ENCODE measurements around the gene ELL2. TPM values are rescaled to one million over a fixed set of nuclear protein-coding genes. Genes with fewer than 3 reads are reported as not detected.
"Not testable (repeated sequence)": the region's sequence is repeated elsewhere in the genome, so short reads cannot be mapped to it uniquely, and the experiment has no call there.

Gene ELL2
- total RNA-seq, 2 donors from 2014 or later, result 110 to 200 TPM

DNA sequence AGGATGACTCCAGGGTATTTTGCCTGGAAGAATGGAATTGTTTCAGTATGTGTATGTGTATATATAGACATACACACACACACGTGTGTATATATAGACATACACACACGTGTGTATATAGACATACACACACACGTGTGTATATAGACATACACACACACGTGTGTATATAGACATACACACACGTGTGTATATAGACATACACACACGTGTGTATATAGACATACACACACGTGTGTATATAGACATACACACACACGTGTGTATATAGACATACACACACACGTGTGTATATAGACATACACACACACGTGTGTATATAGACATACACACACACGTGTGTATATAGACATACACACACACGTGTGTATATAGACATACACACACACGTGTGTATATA lies 34.4 kb downstream of the ELL2 start:
- H3K27ac Mint-ChIP-seq, result peak overlapping the region; percentile 87 to 88
- ATAC-seq; DNase-seq (ENCODE audit: low spot score); H3K9me3 Mint-ChIP-seq; H3K27me3 Mint-ChIP-seq: not testable (repeated sequence)
- H3K4me3 Mint-ChIP-seq, result peak overlapping the region; percentile 62
- H3K4me1 Mint-ChIP-seq (ENCODE audit: low read depth in 2 of 2), result peaks cover 38 to 60% of the 10 kb centered on the region in 2 donors
- H3K36me3 Mint-ChIP-seq, result peaks cover 17% of the 10 kb centered on the region

- no peaks in the 10 kb centered on the region for H3K9me3 Mint-ChIP-seq
- H3K4me1 Mint-ChIP-seq (ENCODE audit: low read depth in 2 of 2), result peaks cover 33 to 54% of the 10 kb centered on the region in 2 donors
- H3K27ac Mint-ChIP-seq, result peak overlapping the region; percentile 59 to 87
- H3K36me3 Mint-ChIP-seq, result peaks cover 11% of the 10 kb centered on the region
- no peak for DNase-seq (ENCODE audit: low spot score)
- H3K4me3 Mint-ChIP-seq, result peak overlapping the region; percentile 66
- no peaks in the 10 kb centered on the region for H3K27me3 Mint-ChIP-seq
- peak in 1 of 2 donors; percentile 50 for ATAC-seq
Observed at GRCh38 chr5:95925939-95926338, 35.7 kb downstream of the ELL2 start.

DNA sequence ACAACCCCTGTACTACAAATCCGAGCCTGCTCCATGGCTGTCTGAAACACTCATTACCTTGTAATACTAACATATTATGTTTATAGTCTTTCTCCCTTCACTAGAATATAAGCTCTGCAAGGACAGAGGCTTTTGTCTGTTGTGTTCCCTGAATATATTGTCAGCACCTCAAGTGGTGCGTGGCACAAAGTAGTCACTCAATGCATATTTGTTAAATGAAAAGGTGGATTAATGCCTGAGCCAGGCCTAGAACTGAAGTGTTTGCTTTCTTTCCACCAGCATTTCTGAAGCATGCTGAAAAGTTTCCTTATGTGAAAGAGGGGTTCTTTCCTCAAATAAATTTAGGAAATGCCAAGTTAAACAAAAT lies 36.3 kb downstream of the ELL2 start:
- H3K27ac Mint-ChIP-seq, result peak overlapping the region in 1 of 2 donors; percentile 59
- H3K36me3 Mint-ChIP-seq, result peaks cover 11% of the 10 kb centered on the region

GRCh38 chr5:95924720-95925377 lies 36.8 kb downstream of the ELL2 start:
- Mint-ChIP-seq H3K4me1 (ENCODE audit: low read depth in 2 of 2) (peaks cover 33 to 58% of the 10 kb centered on the region in 2 donors), H3K27me3 (no peaks in the 10 kb centered on the region), H3K36me3 (peaks cover 11% of the 10 kb centered on the region), H3K4me3 (no peak overlapping the region), H3K27ac (peak overlapping the region in 1 of 2 donors; percentile 59), H3K9me3 (no peaks in the 10 kb centered on the region)
- ATAC-seq (no peak), DNase-seq (ENCODE audit: low spot score) (no peak)

More for the DNA sequence above, 36.3 kb downstream of the ELL2 start:
- no peak for ATAC-seq
- H3K4me1 Mint-ChIP-seq (ENCODE audit: low read depth in 2 of 2), result peaks cover 33 to 58% of the 10 kb centered on the region in 2 donors
- no peak for DNase-seq (ENCODE audit: low spot score)
- no peak overlapping the region for H3K4me3 Mint-ChIP-seq
- no peaks in the 10 kb centered on the region for H3K9me3 Mint-ChIP-seq
- H3K27me3 Mint-ChIP-seq, result no peaks in the 10 kb centered on the region

GRCh38 chr5:95923918-95924544 lies 37.6 kb downstream of the ELL2 start:
- peaks cover 32 to 55% of the 10 kb centered on the region in 2 donors for H3K4me1 Mint-ChIP-seq (ENCODE audit: low read depth in 2 of 2)
- H3K36me3 Mint-ChIP-seq, result peaks cover 11% of the 10 kb centered on the region
- DNase-seq (ENCODE audit: low spot score) (no peak), ATAC-seq (no peak)
- no peaks in the 10 kb centered on the region for H3K9me3 Mint-ChIP-seq
- no peaks in the 10 kb centered on the region for H3K27me3 Mint-ChIP-seq
- peak overlapping the region; percentile 56 for H3K4me3 Mint-ChIP-seq
- peak overlapping the region; percentile 59 to 75 for H3K27ac Mint-ChIP-seq

DNA sequence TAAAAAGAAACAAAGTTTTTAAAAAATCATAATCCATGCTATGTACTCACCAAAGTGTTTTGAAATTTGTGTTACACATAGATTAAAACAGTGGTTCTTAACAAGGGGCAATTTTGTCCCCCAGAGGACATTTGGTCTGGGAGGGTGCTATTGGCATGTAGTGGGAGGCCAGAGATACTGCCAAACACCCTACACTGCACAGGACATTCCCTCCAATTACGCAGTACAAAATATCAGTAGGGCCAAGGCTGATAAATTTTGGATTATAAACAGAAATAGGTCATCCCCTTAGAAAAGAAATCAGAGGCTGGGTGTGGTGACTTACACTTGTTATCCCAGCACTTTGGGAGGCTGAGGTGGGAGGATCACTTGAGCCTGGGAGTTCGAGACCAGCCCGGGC lies 38.9 kb downstream of the ELL2 start:
- Mint-ChIP-seq H3K9me3 (no peaks in the 10 kb centered on the region), H3K4me1 (ENCODE audit: low read depth in 2 of 2) (peaks cover 21 to 48% of the 10 kb centered on the region in 2 donors), H3K27me3 (no peaks in the 10 kb centered on the region), H3K4me3 (no peak overlapping the region), H3K36me3 (peaks cover 11% of the 10 kb centered on the region), H3K27ac (peak overlapping the region in 1 of 2 donors; percentile 75)
- DNase-seq (ENCODE audit: low spot score) (no peak), ATAC-seq (no peak)

GRCh38 chr5:95921501-95921900 lies 40.1 kb downstream of the ELL2 start:
- H3K36me3 Mint-ChIP-seq, result peaks cover 6% of the 10 kb centered on the region
- peaks cover 16 to 42% of the 10 kb centered on the region in 2 donors for H3K4me1 Mint-ChIP-seq (ENCODE audit: low read depth in 2 of 2)
- DNase-seq (ENCODE audit: low spot score), result no peak
- H3K4me3 Mint-ChIP-seq, result no peak overlapping the region
- no peak overlapping the region for H3K27ac Mint-ChIP-seq
- ATAC-seq, result no peak
- H3K9me3 Mint-ChIP-seq, result no peaks in the 10 kb centered on the region
- H3K27me3 Mint-ChIP-seq, result no peaks in the 10 kb centered on the region

GRCh38 chr5:95920822-95921221 lies 40.8 kb downstream of the ELL2 start:
- no peak for ATAC-seq
- DNase-seq (ENCODE audit: low spot score), result no peak
- Mint-ChIP-seq H3K27ac (no peak overlapping the region), H3K4me1 (ENCODE audit: low read depth in 2 of 2) (peaks cover 18 to 44% of the 10 kb centered on the region in 2 donors), H3K4me3 (no peak overlapping the region), H3K36me3 (peaks cover 10% of the 10 kb centered on the region), H3K27me3 (no peaks in the 10 kb centered on the region), H3K9me3 (no peaks in the 10 kb centered on the region)

DNA sequence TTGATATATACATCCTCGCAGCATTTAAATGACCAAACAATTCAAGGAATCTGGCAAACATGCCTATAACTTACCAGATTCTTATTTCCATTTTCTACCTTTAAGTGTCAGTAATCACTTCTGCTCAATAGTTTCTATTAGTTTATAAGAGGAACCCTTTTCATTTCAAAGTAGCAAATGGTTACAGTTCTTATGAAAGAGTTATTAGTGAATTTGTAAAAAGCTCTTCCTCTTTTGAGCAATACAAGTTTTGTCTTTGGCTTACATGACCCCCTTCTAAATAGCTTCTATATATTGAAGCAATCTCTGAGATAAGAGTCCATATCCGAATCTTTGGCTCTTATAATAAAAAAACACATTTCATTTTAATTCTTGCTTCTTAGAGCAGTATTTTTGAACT lies 42.0 kb downstream of the ELL2 start:
- DNase-seq (ENCODE audit: low spot score) (no peak), ATAC-seq (no peak)
- H3K4me1 Mint-ChIP-seq (ENCODE audit: low read depth in 2 of 2), result peaks cover 21 to 39% of the 10 kb centered on the region in 2 donors
- peaks cover 10% of the 10 kb centered on the region for H3K36me3 Mint-ChIP-seq
- H3K9me3 Mint-ChIP-seq, result no peaks in the 10 kb centered on the region
- no peaks in the 10 kb centered on the region for H3K27me3 Mint-ChIP-seq
- no peak overlapping the region for H3K27ac Mint-ChIP-seq
- no peak overlapping the region for H3K4me3 Mint-ChIP-seq

DNA sequence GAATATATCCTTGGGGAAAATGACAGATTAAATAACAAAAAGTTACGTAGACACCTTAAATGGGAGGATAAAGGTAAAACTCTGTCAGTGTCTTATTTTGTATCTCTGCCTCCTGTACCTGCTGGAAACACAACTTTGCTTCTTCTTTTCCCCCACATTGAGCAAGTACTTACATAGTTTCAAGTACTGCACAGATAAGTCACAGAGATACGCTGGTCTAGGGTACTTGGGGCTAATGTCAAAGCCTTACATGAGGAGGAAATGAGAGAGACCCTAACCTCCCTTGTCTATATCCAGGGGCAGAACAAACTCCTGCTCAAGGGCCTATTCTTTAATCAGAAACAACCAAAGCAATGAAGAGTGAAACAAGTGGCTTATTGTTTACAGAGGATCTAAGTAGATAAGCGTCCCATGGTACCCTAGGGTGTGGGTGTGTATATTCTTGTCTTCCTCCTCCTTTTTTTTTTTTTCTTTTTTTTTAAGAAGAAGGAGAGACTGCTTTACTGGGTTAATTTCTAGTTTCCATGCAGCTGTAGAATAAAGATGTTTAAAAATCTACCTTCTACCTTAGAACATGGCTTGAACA lies 43.1 kb downstream of the ELL2 start:
- Mint-ChIP-seq H3K27me3 (no peaks in the 10 kb centered on the region), H3K4me1 (ENCODE audit: low read depth in 2 of 2) (peaks cover 15 to 30% of the 10 kb centered on the region in 2 donors), H3K4me3 (no peak overlapping the region), H3K9me3 (no peaks in the 10 kb centered on the region), H3K36me3 (peaks cover 5% of the 10 kb centered on the region), H3K27ac (no peak overlapping the region)
- DNase-seq (ENCODE audit: low spot score), result no peak
- no peak for ATAC-seq

DNA sequence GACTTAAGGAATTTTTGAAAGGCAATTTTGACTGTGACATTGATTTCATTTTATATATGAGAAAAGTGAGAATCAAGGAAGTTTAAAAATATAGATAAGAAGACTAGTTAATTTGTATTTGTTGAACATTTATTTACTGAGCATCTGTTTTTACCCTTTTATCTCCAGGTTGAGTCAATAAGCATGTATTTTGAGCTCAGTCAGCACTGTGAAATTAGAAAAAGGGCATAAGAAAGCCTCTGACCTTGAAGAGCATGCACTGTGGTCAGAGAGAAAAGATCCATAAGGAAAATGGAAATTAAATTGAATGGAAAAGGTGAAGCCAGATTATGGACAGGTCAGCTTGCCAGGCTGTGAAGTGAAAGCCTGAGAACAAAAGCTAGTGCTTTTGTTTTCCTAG lies 44.4 kb downstream of the ELL2 start:
- peaks cover 6% of the 10 kb centered on the region for H3K36me3 Mint-ChIP-seq
- ATAC-seq, result no peak
- peaks cover 16 to 29% of the 10 kb centered on the region in 2 donors for H3K4me1 Mint-ChIP-seq (ENCODE audit: low read depth in 2 of 2)
- no peaks in the 10 kb centered on the region for H3K27me3 Mint-ChIP-seq
- DNase-seq (ENCODE audit: low spot score), result no peak
- H3K27ac Mint-ChIP-seq, result peak overlapping the region in 1 of 2 donors; percentile 52
- no peak overlapping the region for H3K4me3 Mint-ChIP-seq
- H3K9me3 Mint-ChIP-seq, result no peaks in the 10 kb centered on the region

- ATAC-seq (no peak), DNase-seq (ENCODE audit: low spot score) (no peak)
- Mint-ChIP-seq H3K27me3 (no peaks in the 10 kb centered on the region), H3K27ac (peak overlapping the region; percentile 52 to 55), H3K36me3 (peaks cover 12% of the 10 kb centered on the region), H3K4me3 (peak overlapping the region; percentile 70), H3K4me1 (ENCODE audit: low read depth in 2 of 2) (peaks cover 20 to 34% of the 10 kb centered on the region in 2 donors), H3K9me3 (no peaks in the 10 kb centered on the region)
Observed at GRCh38 chr5:95916687-95917085, 45.0 kb downstream of the ELL2 start.

GRCh38 chr5:95915999-95916686 lies 45.5 kb downstream of the ELL2 start:
- H3K36me3 Mint-ChIP-seq, result peaks cover 17% of the 10 kb centered on the region

GRCh38 chr5:95913663-95914062 lies 48.0 kb downstream of the ELL2 start:
- H3K27me3 Mint-ChIP-seq, result no peaks in the 10 kb centered on the region

More at GRCh38 chr5:95915999-95916686, 45.5 kb downstream of the ELL2 start:
- no peaks in the 10 kb centered on the region for H3K27me3 Mint-ChIP-seq
- no peaks in the 10 kb centered on the region for H3K9me3 Mint-ChIP-seq
- DNase-seq (ENCODE audit: low spot score) (no peak), ATAC-seq (peak; percentile 65 to 76)
- peaks cover 23 to 38% of the 10 kb centered on the region in 2 donors for H3K4me1 Mint-ChIP-seq (ENCODE audit: low read depth in 2 of 2)
- H3K4me3 Mint-ChIP-seq, result peak overlapping the region; percentile 70
- H3K27ac Mint-ChIP-seq, result peak overlapping the region; percentile 52 to 55

More at GRCh38 chr5:95913663-95914062, 48.0 kb downstream of the ELL2 start:
- no peaks in the 10 kb centered on the region for H3K9me3 Mint-ChIP-seq
- DNase-seq (ENCODE audit: low spot score) (no peak), ATAC-seq (no peak)
- H3K27ac Mint-ChIP-seq, result no peak overlapping the region
- peaks cover 26% of the 10 kb centered on the region for H3K36me3 Mint-ChIP-seq
- peaks cover 34 to 43% of the 10 kb centered on the region in 2 donors for H3K4me1 Mint-ChIP-seq (ENCODE audit: low read depth in 2 of 2)
- H3K4me3 Mint-ChIP-seq, result no peak overlapping the region

All from natural killer cell treated with Interleukin-12 subunit alpha and Interleukin-12 subunit beta and Interleukin-15 and Interleukin-18, amount 100 ng/mL, for 72 hours (primary cell).